Ascending aorta (tissue), 2 donors: ENCODE measurements around the gene SLC25A18. TPM values are rescaled to one million over a fixed set of nuclear protein-coding genes. Genes with fewer than 3 reads are reported as not detected.
A peak's percentile ranks its signal among the peaks of the same experiment; 100 is the strongest.
"Not testable (repeated sequence)": the region's sequence is repeated elsewhere in the genome, so short reads cannot be mapped to it uniquely, and the experiment has no call there.

Source experiments
- DNase-seq, 2 donors: peaks; one replicate each; pipeline ENCODE4 v3.0.0-alpha.2; 2019; ENCODE audit warnings: low spot score in 2 of 2
- H3K27ac ChIP-seq, 2 donors: fragments of 200-600 bp; sonication (generic); one replicate each; pipeline ENCODE4 v1.5.1; 2016 to 2017; ENCODE audit warnings: mild to moderate bottlenecking in 1 of 2
- H3K27me3 ChIP-seq: fragments of 200-600 bp; sonication (generic); one replicate; pipeline ENCODE4 v1.5.1; 2017
- H3K36me3 ChIP-seq, 2 donors: fragments of 200-600 bp; sonication (generic); one replicate each; pipeline ENCODE4 v1.5.1; 2016
- H3K4me1 ChIP-seq, 2 donors: fragments of 200-600 bp; sonication (generic); one replicate each; pipeline ENCODE4 v1.5.1; 2016 to 2017; ENCODE audit warnings: mild to moderate bottlenecking in 1 of 2
- H3K4me3 ChIP-seq, 2 donors: fragments of 200-600 bp; sonication (generic); one replicate each; pipeline ENCODE4 v1.5.1; 2016 to 2017; ENCODE audit warnings: mild to moderate bottlenecking in 1 of 2
- H3K9me3 ChIP-seq, 2 donors: fragments of 200-600 bp; sonication (generic); one replicate each; pipeline ENCODE4 v1.5.1; 2016
- intact Hi-C: fragments of 100-400 bp; cut with DNase I; formaldehyde crosslinking; loops from one replicate; pipeline ENCODE4 v1.15.1; 2023
- total RNA-seq: library from RNA; depleted of rRNA; stranded (reverse); fragments of >200 nt; gene quantifications from one replicate; pipeline ENCODE4 v1.1.0, GENCODE V29; 2016
- TF ChIP-seq, protein P1 (sequence below), 3 experiments: fragments of 200-600 bp in 2 of 3; fragments of 450-650 bp in 1 of 3; sonication (generic) in 2 of 3; IDR thresholded peaks; one replicate each; pipeline ENCODE4 v1.5.1; 2016 to 2019; ENCODE audit warnings: antibody characterized with exemption in 3 of 3, mild to moderate bottlenecking in 1 of 3, moderate library complexity in 1 of 3

SLC25A18 gene, protein sequence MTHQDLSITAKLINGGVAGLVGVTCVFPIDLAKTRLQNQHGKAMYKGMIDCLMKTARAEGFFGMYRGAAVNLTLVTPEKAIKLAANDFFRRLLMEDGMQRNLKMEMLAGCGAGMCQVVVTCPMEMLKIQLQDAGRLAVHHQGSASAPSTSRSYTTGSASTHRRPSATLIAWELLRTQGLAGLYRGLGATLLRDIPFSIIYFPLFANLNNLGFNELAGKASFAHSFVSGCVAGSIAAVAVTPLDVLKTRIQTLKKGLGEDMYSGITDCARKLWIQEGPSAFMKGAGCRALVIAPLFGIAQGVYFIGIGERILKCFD
- not detected for total RNA-seq

DNA sequence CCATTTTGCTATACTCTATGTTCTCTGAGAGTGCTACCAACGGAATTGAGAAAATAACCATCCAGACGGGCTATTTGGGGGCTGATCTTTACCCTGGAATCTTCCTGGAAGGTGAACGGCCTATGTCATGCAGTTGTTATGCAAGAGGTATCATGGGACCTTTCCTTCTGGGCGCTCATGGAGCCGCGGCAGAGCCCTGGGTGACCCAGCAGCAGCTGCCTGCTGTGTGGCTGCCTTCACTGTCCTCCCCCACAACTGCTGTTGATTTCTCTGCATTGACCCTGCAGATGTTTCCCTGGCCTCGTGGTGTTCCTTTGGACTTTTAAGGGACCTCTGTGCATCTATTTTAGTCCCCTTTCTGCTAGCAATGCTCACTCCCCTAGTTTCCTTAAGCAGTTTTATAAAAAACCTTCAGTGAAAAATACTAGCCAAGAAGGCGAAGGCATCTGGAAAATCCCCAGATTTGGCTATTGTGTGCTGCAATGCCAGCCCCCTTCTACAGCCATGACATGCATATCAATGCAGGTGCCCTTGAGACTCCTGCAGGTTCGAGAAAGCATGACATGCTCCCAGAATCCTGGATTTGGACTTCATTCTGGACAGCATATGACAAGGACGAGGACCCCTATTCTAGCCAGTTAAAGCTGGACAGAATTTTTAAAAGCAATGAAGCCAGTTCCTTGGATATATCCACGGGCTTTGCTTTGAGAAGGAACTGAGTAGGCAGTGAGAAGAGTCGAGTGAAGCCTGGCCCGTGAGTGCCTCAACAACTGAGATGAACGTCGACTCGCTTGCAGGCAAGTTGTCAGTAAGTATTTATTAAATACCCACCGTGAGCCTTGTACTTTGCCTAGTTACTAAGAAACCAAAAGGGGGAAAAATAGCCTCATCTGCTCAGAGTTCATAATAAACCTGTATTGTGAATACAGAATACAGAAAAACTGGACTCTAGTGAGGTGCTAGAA, at the start of gene SLC25A18:
Gene SLC25A18 (plus strand): TSS at position 593 of the 965 bp plus-strand sequence. CDS start 16,447 bp downstream, outside the sequence.
- intact Hi-C loops: no loop called here
- no peak within 1 kb of the TSS for H3K4me3 ChIP-seq
- no peaks in the 10 kb centered on the region for H3K36me3 ChIP-seq
- H3K9me3 ChIP-seq: no peaks in the 10 kb centered on the region
- H3K4me1 ChIP-seq: peaks cover 0 to 5% of the 10 kb centered on the region in 2 donors
- no peak for DNase-seq
- TF ChIP-seq, protein P1, sequence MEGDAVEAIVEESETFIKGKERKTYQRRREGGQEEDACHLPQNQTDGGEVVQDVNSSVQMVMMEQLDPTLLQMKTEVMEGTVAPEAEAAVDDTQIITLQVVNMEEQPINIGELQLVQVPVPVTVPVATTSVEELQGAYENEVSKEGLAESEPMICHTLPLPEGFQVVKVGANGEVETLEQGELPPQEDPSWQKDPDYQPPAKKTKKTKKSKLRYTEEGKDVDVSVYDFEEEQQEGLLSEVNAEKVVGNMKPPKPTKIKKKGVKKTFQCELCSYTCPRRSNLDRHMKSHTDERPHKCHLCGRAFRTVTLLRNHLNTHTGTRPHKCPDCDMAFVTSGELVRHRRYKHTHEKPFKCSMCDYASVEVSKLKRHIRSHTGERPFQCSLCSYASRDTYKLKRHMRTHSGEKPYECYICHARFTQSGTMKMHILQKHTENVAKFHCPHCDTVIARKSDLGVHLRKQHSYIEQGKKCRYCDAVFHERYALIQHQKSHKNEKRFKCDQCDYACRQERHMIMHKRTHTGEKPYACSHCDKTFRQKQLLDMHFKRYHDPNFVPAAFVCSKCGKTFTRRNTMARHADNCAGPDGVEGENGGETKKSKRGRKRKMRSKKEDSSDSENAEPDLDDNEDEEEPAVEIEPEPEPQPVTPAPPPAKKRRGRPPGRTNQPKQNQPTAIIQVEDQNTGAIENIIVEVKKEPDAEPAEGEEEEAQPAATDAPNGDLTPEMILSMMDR (IDR thresholded peaks at IDR 0.05): no peak
- H3K27ac ChIP-seq: peak within 1 kb of the TSS in 1 of 2 donors; percentile 68
- no peaks in the 10 kb centered on the region for H3K27me3 ChIP-seq

DNA sequence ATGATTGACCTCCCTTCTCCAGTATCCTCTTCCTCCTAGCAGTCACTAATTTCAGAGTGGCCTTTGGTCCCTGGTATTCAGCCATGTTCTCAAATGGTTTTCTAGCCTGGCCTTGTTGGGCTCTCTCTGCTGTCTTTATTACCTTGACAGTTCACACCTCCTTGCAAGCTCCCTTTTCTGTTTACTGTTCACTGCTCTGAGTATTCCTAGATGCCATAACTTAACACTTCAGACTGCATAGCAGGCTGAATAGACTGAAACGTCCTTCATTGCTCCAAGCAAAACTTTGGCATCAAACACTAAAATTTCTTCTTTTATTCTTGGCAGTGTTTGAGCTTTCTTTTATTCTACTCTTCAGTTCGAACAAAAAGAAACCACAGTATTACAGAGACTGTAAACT, 49.7 kb upstream of the SLC25A18 start:
- TF ChIP-seq, protein P1 (IDR thresholded peaks at IDR 0.05): no peak
- intact Hi-C loops: no loop called here
- no peaks in the 10 kb centered on the region for H3K4me1 ChIP-seq
- H3K9me3 ChIP-seq: no peaks in the 10 kb centered on the region
- no peak overlapping the region for H3K4me3 ChIP-seq
- DNase-seq: no peak
- H3K36me3 ChIP-seq: no peaks in the 10 kb centered on the region
- no peaks in the 10 kb centered on the region for H3K27me3 ChIP-seq
- H3K27ac ChIP-seq: no peak overlapping the region

DNA sequence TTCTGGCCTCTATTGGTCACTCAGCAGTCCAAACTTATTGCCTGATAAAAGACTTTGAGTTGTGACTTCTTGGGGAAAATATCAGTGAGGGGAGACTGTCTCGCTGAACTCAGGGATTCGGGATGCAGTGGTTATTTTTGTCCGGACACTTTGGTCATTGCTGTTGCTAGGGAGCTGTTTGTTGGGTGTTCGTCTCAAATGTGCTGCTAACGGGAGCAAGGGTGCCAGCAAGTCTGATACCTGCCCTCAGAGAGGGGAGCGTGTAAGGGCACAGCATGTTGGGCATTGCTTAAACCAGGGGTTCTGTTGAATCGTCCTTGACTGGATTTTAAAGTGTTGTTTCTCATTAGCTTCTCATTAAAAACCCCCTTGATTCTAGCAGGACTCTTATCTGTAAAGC, 49.2 kb upstream of the SLC25A18 start:
- Histone ChIP-seq H3K4me1 (no peaks in the 10 kb centered on the region), H3K36me3 (no peaks in the 10 kb centered on the region), H3K27me3 (no peaks in the 10 kb centered on the region), H3K4me3 (no peak overlapping the region), H3K27ac (no peak overlapping the region), H3K9me3 (no peaks in the 10 kb centered on the region)
- TF ChIP-seq, protein P1 (IDR thresholded peaks at IDR 0.05): no peak
- intact Hi-C loops: no loop called here
- DNase-seq: no peak

DNA sequence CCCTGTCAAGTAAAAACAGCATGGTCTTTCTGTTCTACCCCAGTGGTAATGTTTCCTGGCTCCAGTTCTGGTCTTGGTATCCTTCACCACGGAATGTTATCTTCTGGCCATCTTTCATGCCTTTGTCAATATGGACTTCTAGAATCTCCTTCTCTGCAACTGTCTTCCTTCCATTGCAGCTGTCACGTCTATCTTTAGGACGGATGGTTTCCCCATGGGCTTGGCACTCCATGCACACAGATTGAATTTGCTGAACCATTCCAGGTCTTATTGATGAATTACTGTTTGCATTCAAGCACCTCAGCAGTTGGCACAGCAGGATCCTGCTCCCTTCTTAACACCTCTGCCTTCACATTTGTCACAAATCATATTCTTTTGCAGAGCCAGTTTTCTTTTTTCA, 44.9 kb upstream of the SLC25A18 start:
- H3K27ac ChIP-seq: no peak overlapping the region
- no peaks in the 10 kb centered on the region for H3K36me3 ChIP-seq
- H3K4me1 ChIP-seq: no peaks in the 10 kb centered on the region
- DNase-seq: no peak
- no peaks in the 10 kb centered on the region for H3K9me3 ChIP-seq
- TF ChIP-seq, protein P1 (IDR thresholded peaks at IDR 0.05): no peak
- H3K27me3 ChIP-seq: no peaks in the 10 kb centered on the region
- H3K4me3 ChIP-seq: no peak overlapping the region
- intact Hi-C loops: no loop called here

DNA sequence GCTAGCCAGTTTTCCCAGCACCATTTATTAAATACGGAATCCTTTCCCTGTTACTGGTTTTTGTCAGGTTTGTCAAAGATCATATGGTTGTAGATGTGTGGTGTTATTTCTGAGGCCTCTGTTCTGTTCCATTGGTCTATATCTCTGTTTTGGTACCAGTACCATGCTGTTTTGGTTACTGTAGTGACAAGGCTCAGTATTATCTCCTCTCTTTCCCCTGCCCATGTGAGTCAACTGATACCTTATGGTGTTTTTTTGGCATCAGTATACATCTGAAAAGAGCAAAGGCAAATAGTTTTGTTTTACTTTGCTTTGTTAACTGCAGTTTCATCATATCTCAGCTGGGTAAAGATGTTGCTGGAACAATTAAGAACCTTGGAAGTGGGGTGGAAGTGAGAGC, 41.3 kb upstream of the SLC25A18 start:
- H3K9me3 ChIP-seq, DNase-seq, intact Hi-C loops, H3K27me3 ChIP-seq, H3K4me3 ChIP-seq, H3K36me3 ChIP-seq, H3K4me1 ChIP-seq, H3K27ac ChIP-seq: not testable (repeated sequence)

DNA sequence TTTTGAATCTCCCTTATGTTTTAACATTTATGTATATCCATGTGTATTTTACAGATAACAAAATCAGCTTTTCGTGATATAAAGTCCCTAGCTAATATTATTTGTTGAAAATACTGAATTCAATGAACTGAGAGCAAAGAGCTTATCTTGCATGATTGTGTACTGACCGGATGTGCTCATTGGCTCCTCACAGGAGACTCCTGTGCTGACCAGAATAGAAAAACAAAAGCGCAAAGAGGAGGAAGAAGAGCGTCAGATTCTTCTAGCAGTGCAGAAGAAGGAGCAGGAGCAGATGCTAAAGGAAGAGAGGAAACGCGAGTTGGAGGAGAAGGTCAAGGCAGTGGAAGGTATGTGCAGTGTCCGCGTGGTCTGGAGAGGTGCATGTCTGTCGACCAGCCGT, 39.4 kb upstream of the SLC25A18 start:
- Histone ChIP-seq H3K36me3 (no peaks in the 10 kb centered on the region), H3K4me3 (no peak overlapping the region), H3K9me3 (no peaks in the 10 kb centered on the region), H3K4me1 (no peaks in the 10 kb centered on the region), H3K27ac (no peak overlapping the region), H3K27me3 (no peaks in the 10 kb centered on the region)
- intact Hi-C loops: no loop called here
- TF ChIP-seq, protein P1 (IDR thresholded peaks at IDR 0.05): no peak
- DNase-seq: no peak
